HepG2 (cell line): ENCODE results near the gene C1orf74. TPM values are rescaled to one million over a fixed set of nuclear protein-coding genes. Genes with fewer than 3 reads are reported as not detected.
A peak's percentile ranks its signal among the peaks of the same experiment; 100 is the strongest.

Experiments
- BORCS8-MEF2B ChIP-seq: sonication (generic); formaldehyde crosslinking; IDR thresholded peaks from 2 replicates; pipeline ENCODE4 v1.8.0; 2022; ENCODE audit warnings: mild to moderate bottlenecking, missing genetic modification reagents
- CHCHD3 ChIP-seq: sonication (generic); formaldehyde crosslinking; IDR thresholded peaks from 2 replicates; pipeline ENCODE4 v1.8.0; 2022; ENCODE audit warnings: mild to moderate bottlenecking, missing genetic modification reagents, moderate library complexity
- DBP ChIP-seq: sonication (generic); formaldehyde crosslinking; IDR thresholded peaks from 2 replicates; pipeline ENCODE4 v1.4.0; 2020; ENCODE audit warnings: missing genetic modification reagents; ENCODE audit errors: not compliant biosample characterization
- PHF20 ChIP-seq: sonication (generic); formaldehyde crosslinking; IDR thresholded peaks from 2 replicates; pipeline ENCODE4 v1.5.0; 2020; ENCODE audit warnings: mild to moderate bottlenecking, missing genetic modification reagents
- RAD21 ChIP-seq: fragments of 450-650 bp; formaldehyde crosslinking; IDR thresholded peaks from 2 replicates; pipeline ENCODE4 v1.5.0; 2020; ENCODE audit warnings: mild to moderate bottlenecking
- RBM22 ChIP-seq: fragments of 200-400 bp; formaldehyde crosslinking; optimal IDR thresholded peaks from 2 replicates; pipeline ENCODE3; 2017; ENCODE audit warnings: mild to moderate bottlenecking, low read length, moderate library complexity
- SMC3 ChIP-seq: IDR thresholded peaks from 2 replicates; pipeline ENCODE4 v1.6.1; 2011; ENCODE audit warnings: low read length, improper control_type of control experiment
- SP2 ChIP-seq: sonication (generic); formaldehyde crosslinking; IDR thresholded peaks from 2 replicates; pipeline ENCODE4 v1.5.1; 2020; ENCODE audit warnings: mild to moderate bottlenecking, missing genetic modification reagents
- ZBTB14 ChIP-seq: sonication (generic); formaldehyde crosslinking; IDR thresholded peaks from 2 replicates; pipeline ENCODE4 v1.4.0; 2020; ENCODE audit warnings: missing genetic modification reagents
- ZFP41 ChIP-seq: sonication (generic); formaldehyde crosslinking; IDR thresholded peaks from 2 replicates; pipeline ENCODE4 v1.4.0; 2020; ENCODE audit warnings: mild to moderate bottlenecking, missing genetic modification reagents, borderline replicate concordance
- ZNF224 ChIP-seq: sonication (generic); formaldehyde crosslinking; IDR thresholded peaks from 2 replicates; pipeline ENCODE4 v1.5.0; 2020; ENCODE audit warnings: mild to moderate bottlenecking, missing genetic modification reagents
- ZNF580 ChIP-seq: IDR thresholded peaks from 2 replicates; pipeline ENCODE4 v1.6.1; 2016; ENCODE audit warnings: low read depth, borderline replicate concordance
- ZNF674 ChIP-seq: sonication (generic); formaldehyde crosslinking; IDR thresholded peaks from 2 replicates; pipeline ENCODE4 v1.5.0; 2020; ENCODE audit warnings: low read depth, mild to moderate bottlenecking, missing genetic modification reagents
- polyA plus RNA-seq, 8 experiments: library from polyadenylated mRNA; depleted of rRNA in 3 of 8; stranded (reverse) in 7 of 8; unstranded in 1 of 8; fragments of >200 nt; fragmentation: Illumina TruSeq in 4 of 8; extraction: Trizol in 4 of 8; gene quantifications; 2 replicates each; pipeline versions ENCODE4 v1.2.1 to v1.2.3, GENCODE V29; 2011 to 2016; ENCODE audit warnings: low read depth in 4 of 8, missing spikeins in 1 of 8, mixed read lengths in 1 of 8; ENCODE audit not compliant: insufficient read depth in 1 of 8
- total RNA-seq, 5 experiments: library from RNA; depleted of rRNA; stranded (reverse); fragments of >200 nt; fragmentation: Illumina TruSeq; extraction: Trizol; gene quantifications; 2 replicates each; pipeline ENCODE4 v1.2.3, GENCODE V29; 2016; ENCODE audit warnings: low read depth in 1 of 5

Gene C1orf74
- total and polyA plus RNA-seq, 2 of the 13 experiments (the other 11 are each of a cell fraction or from before 2014, with no cell fraction given): 0.33 to 0.71 TPM

- TF ChIP-seq DBP (CRISPR knock-in tag): no peak
- TF ChIP-seq ZNF224 (CRISPR knock-in tag): no peak
- no peak for TF ChIP-seq PHF20
- no peak for TF ChIP-seq SP2
- peak; percentile 85 for TF ChIP-seq ZNF580 (CRISPR knock-in tag)
- no peak for TF ChIP-seq ZNF674 (CRISPR knock-in tag)
- no peak for TF ChIP-seq BORCS8-MEF2B
- TF ChIP-seq ZBTB14 (CRISPR knock-in tag): no peak
- TF ChIP-seq CHCHD3 (CRISPR knock-in tag): no peak
- TF ChIP-seq SMC3: no peak
- TF ChIP-seq RBM22: no peak
- 0 out of 2 replicates have a peak, but pooled peaks have one; percentile 61 for TF ChIP-seq ZFP41 (CRISPR knock-in tag)
- TF ChIP-seq RAD21: peak; percentile 51
These were observed 36.6 kb downstream of the C1orf74 start (continued) for GRCh38 chr1:209747580-209748262.
